Mesendoderm (in vitro differentiated cells): ENCODE measurements around the gene YTHDC2.

Experiments
- DNase-seq: peaks from one replicate; pipeline ENCODE4 v3.0.0; 2013
- H2AK5ac ChIP-seq: 2 replicates; pipeline ENCODE4 v1.6.1; 2013; ENCODE audit warnings: low read length, inconsistent platforms
- H2BK120ac ChIP-seq: 2 replicates; pipeline ENCODE4 v1.6.1; 2013; ENCODE audit warnings: low read depth, mild to moderate bottlenecking, low read length, moderate library complexity, mixed read lengths
- H2BK15ac ChIP-seq: replicated peaks from 2 replicates; pipeline ENCODE4 v1.6.1; 2013; ENCODE audit warnings: low read depth, mild to moderate bottlenecking, moderate library complexity
- H2BK5ac ChIP-seq: 2 replicates; pipeline ENCODE4 v1.6.1; 2013; ENCODE audit warnings: low read length, inconsistent platforms
- H3K18ac ChIP-seq: 2 replicates; pipeline ENCODE4 v1.6.1; 2013; ENCODE audit warnings: mild to moderate bottlenecking, low read length, mixed read lengths
- H3K23ac ChIP-seq: one replicate; pipeline ENCODE4 v1.6.1; 2013; ENCODE audit warnings: low read length
- H3K27ac ChIP-seq: 2 replicates; pipeline ENCODE4 v1.5.1; 2013; ENCODE audit warnings: low read depth, mild to moderate bottlenecking, inconsistent platforms, low read length, moderate library complexity
- H3K27me3 ChIP-seq: 2 replicates; pipeline ENCODE4 v1.6.1; 2013; ENCODE audit warnings: low read length, control low read depth, mild to moderate bottlenecking, inconsistent platforms; ENCODE audit not compliant: insufficient read depth, poor library complexity
- H3K36me3 ChIP-seq: 2 replicates; pipeline ENCODE4 v1.6.1; 2013; ENCODE audit warnings: low read length, inconsistent platforms; ENCODE audit not compliant: control insufficient read depth, insufficient read depth
- H3K4ac ChIP-seq: one replicate; pipeline ENCODE4 v1.6.1; 2013; ENCODE audit warnings: low read depth, mild to moderate bottlenecking, low read length, moderate library complexity
- H3K4me1 ChIP-seq: 2 replicates; pipeline ENCODE4 v1.6.1; 2013; ENCODE audit warnings: low read depth, low read length, inconsistent platforms; ENCODE audit not compliant: control insufficient read depth
- H3K4me2 ChIP-seq: 2 replicates; pipeline ENCODE4 v1.6.1; 2013; ENCODE audit warnings: low read length
- H3K4me3 ChIP-seq: 2 replicates; pipeline ENCODE4 v1.5.1; 2013; ENCODE audit warnings: mild to moderate bottlenecking, low read length
- H3K56ac ChIP-seq: one replicate; pipeline ENCODE4 v1.6.1; 2013; ENCODE audit warnings: low read length
- H3K79me1 ChIP-seq: 2 replicates; pipeline ENCODE4 v1.6.1; 2013; ENCODE audit warnings: low read length, inconsistent platforms
- H3K79me2 ChIP-seq: 2 replicates; pipeline ENCODE4 v1.6.1; 2013; ENCODE audit warnings: mild to moderate bottlenecking, low read length; ENCODE audit not compliant: control insufficient read depth, insufficient read depth
- H3K9ac ChIP-seq: 2 replicates; pipeline ENCODE4 v1.6.1; 2013; ENCODE audit warnings: low read length, inconsistent platforms
- H4K5ac ChIP-seq: one replicate; pipeline ENCODE4 v1.6.1; 2013; ENCODE audit warnings: low read length
- H4K8ac ChIP-seq: one replicate; pipeline ENCODE4 v1.6.1; 2013; ENCODE audit warnings: low read depth, mild to moderate bottlenecking, control low read depth, low read length, moderate library complexity
- WGBS: extraction: QIAGEN DNeasy Blood & Tissue Kit; methylation state at CpG from one replicate; pipeline ENCODE4 v1.1.7; 2013; ENCODE audit warnings: low lambda C conversion rate, missing lambda C conversion rate; ENCODE audit not compliant: insufficient coverage; ENCODE audit errors: extremely low coverage; 5-methylcytosine and 5-hydroxymethylcytosine counted together

The YTHDC2 gene

DNA sequence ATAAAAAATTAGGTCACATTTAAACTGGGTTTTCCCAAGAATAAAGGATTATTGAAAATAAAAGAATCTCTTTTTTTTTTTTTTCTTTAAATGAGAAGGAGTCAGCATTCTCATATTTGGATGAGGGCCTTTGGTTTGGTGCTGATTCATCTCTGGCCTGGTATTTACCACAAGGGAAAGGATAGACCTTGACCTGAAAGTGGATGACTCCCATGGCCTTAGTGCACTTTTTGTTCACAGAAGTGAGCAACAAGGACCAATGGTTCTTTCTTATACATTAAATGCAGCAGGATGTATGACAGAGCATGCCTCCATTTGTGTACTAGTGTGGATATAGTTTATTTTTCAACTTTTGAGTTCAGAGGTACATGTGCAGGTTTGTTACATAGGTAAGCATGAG lies 6.9 kb downstream of the YTHDC2 start:
- no peak overlapping the region for H3K18ac ChIP-seq
- no peak overlapping the region for H3K4ac ChIP-seq
- no peaks in the 10 kb centered on the region for H3K4me1 ChIP-seq
- H2BK5ac ChIP-seq = no peak overlapping the region
- H3K79me1 ChIP-seq = peaks cover 6% of the 10 kb centered on the region
- H2AK5ac ChIP-seq = no peak overlapping the region
- peaks cover 1% of the 10 kb centered on the region for H3K79me2 ChIP-seq
- H3K56ac ChIP-seq = no peak overlapping the region
- H2BK15ac ChIP-seq = no peak overlapping the region
- no peak overlapping the region for H3K27ac ChIP-seq
- H3K23ac ChIP-seq = no peak overlapping the region
- no peak overlapping the region for H3K9ac ChIP-seq
- no peak for DNase-seq
- no peak overlapping the region for H2BK120ac ChIP-seq
- no peaks in the 10 kb centered on the region for H3K27me3 ChIP-seq
- no peak overlapping the region for H3K4me3 ChIP-seq
- H4K8ac ChIP-seq = no peak overlapping the region
- H3K4me2 ChIP-seq = no peak overlapping the region
- no peak overlapping the region for H4K5ac ChIP-seq
- H3K36me3 ChIP-seq = no peaks in the 10 kb centered on the region

DNA sequence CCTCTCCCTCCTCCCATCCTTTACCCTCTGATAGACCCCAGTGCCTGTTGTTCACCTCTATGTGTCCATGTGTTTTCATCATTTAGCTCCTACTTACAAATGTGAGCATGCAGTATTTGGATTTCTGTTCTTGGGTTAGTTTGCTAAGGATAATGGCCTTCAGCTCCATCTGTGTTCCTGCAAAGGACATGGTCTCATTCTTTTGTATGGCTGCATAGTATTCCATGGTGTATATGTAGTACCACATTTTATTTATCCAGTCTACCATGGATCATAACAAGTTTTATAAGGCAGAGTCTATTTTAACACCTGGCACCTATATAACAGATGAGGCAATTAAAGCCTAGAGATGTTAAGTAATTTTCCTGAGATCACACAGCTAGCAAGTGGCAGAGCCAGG lies 7.4 kb downstream of the YTHDC2 start:
- no peak overlapping the region for H4K8ac ChIP-seq
- H4K5ac ChIP-seq = no peak overlapping the region
- H3K4me3 ChIP-seq = no peak overlapping the region
- H3K4me1 ChIP-seq = no peaks in the 10 kb centered on the region
- H3K18ac ChIP-seq = no peak overlapping the region
- no peaks in the 10 kb centered on the region for H3K36me3 ChIP-seq
- no peak overlapping the region for H2BK5ac ChIP-seq
- H3K79me2 ChIP-seq = peaks cover 1% of the 10 kb centered on the region
- H3K79me1 ChIP-seq = peaks cover 6% of the 10 kb centered on the region
- no peak overlapping the region for H3K9ac ChIP-seq
- DNase-seq = no peak
- no peak overlapping the region for H3K4me2 ChIP-seq
- no peak overlapping the region for H2AK5ac ChIP-seq
- no peak overlapping the region for H3K27ac ChIP-seq
- no peak overlapping the region for H2BK15ac ChIP-seq
- H3K4ac ChIP-seq = no peak overlapping the region
- no peaks in the 10 kb centered on the region for H3K27me3 ChIP-seq
- H3K23ac ChIP-seq = no peak overlapping the region
- no peak overlapping the region for H3K56ac ChIP-seq
- no peak overlapping the region for H2BK120ac ChIP-seq

DNA sequence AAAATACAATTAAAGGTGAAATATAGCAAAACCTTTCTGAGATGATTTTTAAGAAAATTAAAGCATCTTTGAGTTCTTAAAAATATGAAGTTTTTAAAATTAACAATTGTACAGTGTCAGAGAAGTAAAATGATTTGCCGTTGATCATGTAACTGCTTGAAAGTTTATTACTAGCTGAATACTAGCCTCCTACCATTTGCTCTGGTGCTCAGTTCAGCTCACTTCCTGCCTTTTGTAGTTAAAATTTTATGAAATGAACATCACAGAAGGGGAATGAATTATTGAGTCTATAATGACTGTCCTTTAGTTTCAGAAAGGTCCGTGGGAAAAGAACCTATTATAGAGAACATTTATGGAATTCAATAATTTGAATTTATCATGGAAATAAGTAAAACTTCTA lies 9.7 kb downstream of the YTHDC2 start:
- Histone ChIP-seq H3K23ac (no peak overlapping the region), H3K56ac (no peak overlapping the region), H3K27ac (no peak overlapping the region), H3K4me1 (no peaks in the 10 kb centered on the region), H2AK5ac (no peak overlapping the region), H3K79me2 (peaks cover 1% of the 10 kb centered on the region), H3K36me3 (no peaks in the 10 kb centered on the region), H4K5ac (no peak overlapping the region), H3K4me3 (no peak overlapping the region), H2BK5ac (no peak overlapping the region), H2BK120ac (no peak overlapping the region), H3K79me1 (peaks cover 6% of the 10 kb centered on the region), H3K27me3 (no peaks in the 10 kb centered on the region), H2BK15ac (no peak overlapping the region), H4K8ac (no peak overlapping the region), H3K4ac (no peak overlapping the region), H3K4me2 (no peak overlapping the region), H3K18ac (no peak overlapping the region), H3K9ac (no peak overlapping the region)
- no peak for DNase-seq
- no CpG with 5 or more reads among the region's 2 CpGs for WGBS

DNA sequence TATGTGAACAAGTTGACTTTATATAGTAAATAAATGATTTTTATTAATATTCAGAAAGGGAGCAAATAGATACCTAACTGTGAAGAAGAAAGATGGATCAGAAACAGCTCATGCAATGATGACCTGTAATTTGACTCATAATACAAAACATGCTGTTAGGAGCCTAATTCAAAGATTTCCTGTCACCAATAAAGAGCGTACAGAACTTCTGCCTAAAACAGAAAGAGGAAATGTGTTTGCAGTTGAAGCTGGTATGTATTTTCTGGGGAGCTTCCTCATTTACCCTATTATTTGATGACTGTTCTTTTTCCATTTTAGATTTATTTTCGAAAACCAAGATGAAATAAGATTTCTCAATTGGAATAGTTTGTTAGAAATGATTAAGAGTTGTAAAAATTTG lies 11.4 kb downstream of the YTHDC2 start:
- Histone ChIP-seq H3K18ac (no peak overlapping the region), H2BK120ac (no peak overlapping the region), H2BK5ac (no peak overlapping the region), H3K27ac (no peak overlapping the region), H4K8ac (no peak overlapping the region), H2AK5ac (no peak overlapping the region), H3K4me2 (no peak overlapping the region), H3K4me1 (no peaks in the 10 kb centered on the region), H3K79me1 (peaks cover 6% of the 10 kb centered on the region), H3K79me2 (peaks cover 1% of the 10 kb centered on the region), H3K9ac (no peak overlapping the region), H3K4ac (no peak overlapping the region), H3K56ac (no peak overlapping the region), H3K36me3 (no peaks in the 10 kb centered on the region), H3K27me3 (no peaks in the 10 kb centered on the region), H2BK15ac (no peak overlapping the region), H4K5ac (no peak overlapping the region), H3K4me3 (no peak overlapping the region), H3K23ac (no peak overlapping the region)
- 100% methylated on average over 1 of the region's 2 CpGs for WGBS
- no peak for DNase-seq

DNA sequence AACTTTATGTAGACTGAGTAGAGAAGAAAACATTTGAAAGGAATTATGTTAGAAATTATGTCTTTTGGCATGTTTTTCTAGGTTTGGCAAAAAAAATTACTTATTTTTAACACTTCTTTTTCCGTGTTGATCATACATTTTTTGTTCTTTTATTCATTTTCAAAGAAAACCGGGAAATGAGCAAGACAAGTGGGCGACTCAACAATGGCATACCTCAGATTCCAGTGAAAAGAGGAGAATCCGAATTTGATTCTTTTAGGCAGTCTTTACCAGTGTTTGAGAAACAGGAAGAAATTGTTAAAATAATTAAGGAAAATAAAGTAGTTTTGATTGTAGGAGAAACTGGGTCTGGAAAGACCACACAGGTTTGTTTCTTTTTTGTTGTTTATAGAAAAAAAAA lies 12.9 kb downstream of the YTHDC2 start:
- no peak overlapping the region for H3K23ac ChIP-seq
- no peaks in the 10 kb centered on the region for H3K36me3 ChIP-seq
- no peak overlapping the region for H3K4ac ChIP-seq
- DNase-seq = peak; percentile 28
- no peak overlapping the region for H3K4me3 ChIP-seq
- H2BK15ac ChIP-seq = no peak overlapping the region
- H3K27ac ChIP-seq = no peak overlapping the region
- no peak overlapping the region for H2BK5ac ChIP-seq
- no peak overlapping the region for H2AK5ac ChIP-seq
- H4K5ac ChIP-seq = no peak overlapping the region
- no peak overlapping the region for H4K8ac ChIP-seq
- no peak overlapping the region for H3K18ac ChIP-seq
- H3K79me2 ChIP-seq = no peaks in the 10 kb centered on the region
- no peak overlapping the region for H3K56ac ChIP-seq
- no peak overlapping the region for H3K9ac ChIP-seq
- no peak overlapping the region for H2BK120ac ChIP-seq
- no peaks in the 10 kb centered on the region for H3K4me1 ChIP-seq
- H3K79me1 ChIP-seq = no peaks in the 10 kb centered on the region
- H3K4me2 ChIP-seq = no peak overlapping the region
- no peaks in the 10 kb centered on the region for H3K27me3 ChIP-seq
- WGBS = no CpG with 5 or more reads among the region's 4 CpGs

DNA sequence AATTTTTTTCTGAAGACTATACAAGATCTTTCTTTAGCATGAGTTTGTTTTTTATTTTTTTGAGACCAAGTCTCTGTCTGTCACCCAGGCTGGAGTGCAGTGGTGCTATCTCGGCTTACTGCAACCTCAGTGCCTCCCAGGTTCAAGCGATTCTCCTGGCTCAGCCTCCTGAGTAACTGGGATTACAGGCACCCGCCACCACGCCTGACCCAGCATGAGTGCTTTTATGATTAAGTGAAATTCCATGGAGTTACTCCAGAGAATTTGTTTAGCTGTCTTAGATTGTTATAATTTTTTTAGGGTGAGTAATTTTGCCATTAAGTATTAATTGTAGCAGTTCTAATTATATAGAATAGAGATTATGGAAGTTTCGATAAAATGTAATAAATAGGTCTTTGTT lies 14.3 kb downstream of the YTHDC2 start:
- 100% methylated on average over 1 of the region's 5 CpGs for WGBS

More for the DNA sequence above, 14.3 kb downstream of the YTHDC2 start:
- no peaks in the 10 kb centered on the region for H3K36me3 ChIP-seq
- H4K8ac ChIP-seq = no peak overlapping the region
- H2AK5ac ChIP-seq = no peak overlapping the region
- no peak overlapping the region for H2BK5ac ChIP-seq
- no peak overlapping the region for H4K5ac ChIP-seq
- H3K4me3 ChIP-seq = no peak overlapping the region
- no peak for DNase-seq
- no peaks in the 10 kb centered on the region for H3K79me2 ChIP-seq
- no peak overlapping the region for H3K9ac ChIP-seq
- no peak overlapping the region for H3K23ac ChIP-seq
- no peak overlapping the region for H3K27ac ChIP-seq
- no peak overlapping the region for H3K56ac ChIP-seq
- no peak overlapping the region for H2BK120ac ChIP-seq
- H3K4me2 ChIP-seq = no peak overlapping the region
- H2BK15ac ChIP-seq = no peak overlapping the region
- H3K18ac ChIP-seq = no peak overlapping the region
- H3K4ac ChIP-seq = no peak overlapping the region
- H3K27me3 ChIP-seq = no peaks in the 10 kb centered on the region
- no peaks in the 10 kb centered on the region for H3K79me1 ChIP-seq
- no peaks in the 10 kb centered on the region for H3K4me1 ChIP-seq
